Cerebellar nuclear complex (tissue), 1 donor: ENCODE results near the gene POFUT1.

Source experiments
- DNase-seq, 2 experiments: peaks; one replicate each; lab custom pipeline; 2025; lab: John Stamatoyannopoulos, UW

Gene POFUT1

DNA sequence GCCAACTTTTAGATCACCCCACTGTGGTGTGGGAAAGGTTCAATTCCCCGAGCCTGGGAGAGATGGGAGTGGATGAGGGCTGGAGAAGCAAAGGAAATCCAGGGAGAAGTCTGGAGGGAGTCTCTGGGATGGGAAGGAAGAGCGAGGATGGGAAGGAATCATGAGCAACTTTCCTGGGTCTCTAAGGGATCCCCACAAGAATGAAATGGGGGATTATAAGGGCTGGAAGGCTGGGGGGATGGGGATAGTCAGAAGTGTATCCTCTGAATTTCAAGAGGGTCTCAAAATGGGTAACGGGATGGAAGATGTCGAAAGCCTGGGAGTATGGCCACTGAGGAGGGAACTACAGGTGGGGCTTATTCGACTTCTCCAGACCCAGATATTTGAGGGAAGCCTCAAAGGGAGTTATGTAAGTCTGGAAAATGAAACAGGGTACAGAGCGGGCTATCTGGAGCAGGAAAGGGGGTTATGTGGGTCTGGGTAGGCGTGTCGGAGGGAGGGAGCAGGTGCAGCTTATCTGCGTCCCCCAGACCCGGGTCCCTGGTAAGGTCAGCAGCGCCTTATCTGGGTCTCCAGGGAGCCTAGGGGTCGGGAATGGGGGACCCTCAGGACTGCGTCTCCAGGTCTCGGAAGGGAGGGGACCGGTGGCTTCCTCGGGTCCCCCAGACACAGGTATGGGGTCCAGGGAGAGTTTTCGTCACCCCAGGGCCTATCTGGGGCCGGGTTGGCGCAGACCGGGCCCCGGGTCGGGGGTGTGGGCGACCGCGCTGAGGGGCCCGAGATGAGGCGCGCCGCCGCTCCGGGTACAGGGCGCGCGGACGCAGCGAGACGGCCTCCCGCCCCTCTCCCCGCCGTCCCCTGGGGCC, 687 bp upstream of the POFUT1 start:
- no peak for DNase-seq

DNA sequence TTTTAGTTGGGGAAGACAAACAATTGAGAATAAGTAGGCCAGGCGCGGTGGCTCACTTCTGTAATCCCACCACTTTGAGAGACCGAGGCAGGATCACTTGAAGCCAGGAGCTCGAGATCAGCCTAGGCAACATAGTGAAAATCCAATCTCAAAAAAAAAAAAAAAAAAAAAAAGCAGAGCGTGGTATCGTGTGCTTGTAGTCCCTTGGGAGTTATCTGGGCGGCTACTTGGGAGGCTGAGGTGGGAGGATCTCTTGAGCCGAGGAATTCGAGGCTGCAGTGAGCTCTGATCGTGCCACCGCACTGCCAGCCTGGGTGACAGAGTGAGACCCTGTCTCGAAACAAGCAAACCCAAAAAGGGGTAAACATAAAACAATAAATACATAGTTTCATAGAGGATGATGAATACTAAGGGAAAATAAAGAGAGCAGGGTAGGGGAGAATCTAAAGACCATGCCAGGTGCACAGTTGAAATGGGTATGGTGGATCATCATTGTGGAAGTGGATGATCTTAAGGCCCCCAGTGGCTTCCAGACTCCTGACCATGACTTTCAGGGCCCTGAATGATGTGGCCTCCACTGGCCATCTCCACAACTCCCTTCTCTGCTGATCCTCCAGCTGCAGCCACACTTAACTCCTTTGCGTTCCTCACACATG, 947 bp downstream of the POFUT1 start:
- DNase-seq: no peak

DNA sequence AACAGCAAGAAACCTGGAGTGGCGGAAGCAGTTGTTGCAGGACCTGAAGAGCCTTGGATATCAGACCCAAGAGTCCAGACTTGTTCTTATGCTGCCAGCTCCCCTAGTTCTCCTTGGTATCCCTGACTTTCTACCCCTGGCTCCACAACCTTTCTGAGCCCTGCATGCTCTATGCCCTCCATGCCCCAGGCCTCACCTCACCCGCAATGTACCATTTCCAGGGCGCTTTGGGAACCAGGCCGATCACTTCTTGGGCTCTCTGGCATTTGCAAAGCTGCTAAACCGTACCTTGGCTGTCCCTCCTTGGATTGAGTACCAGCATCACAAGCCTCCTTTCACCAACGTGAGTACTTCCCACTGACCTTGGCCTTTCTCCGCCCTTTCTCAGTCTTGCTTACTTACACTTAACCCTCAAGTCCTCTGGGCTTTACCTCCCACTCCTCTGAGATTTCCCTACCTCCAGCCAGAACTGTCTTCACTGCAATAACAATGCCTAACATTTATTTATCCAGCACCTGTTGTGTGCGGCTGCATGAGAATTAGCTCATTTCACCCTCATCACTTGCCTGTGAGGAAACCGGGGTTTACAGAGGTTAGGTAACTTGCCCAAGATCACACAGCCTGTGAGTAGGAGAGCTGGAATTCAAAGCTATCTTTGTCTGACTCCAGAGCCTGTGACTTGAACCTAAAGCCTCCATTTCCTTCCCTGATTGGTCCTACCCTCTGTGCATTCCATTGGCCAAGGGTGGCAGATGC, 2.3 kb downstream of the POFUT1 start:
- DNase-seq: no peak

DNA sequence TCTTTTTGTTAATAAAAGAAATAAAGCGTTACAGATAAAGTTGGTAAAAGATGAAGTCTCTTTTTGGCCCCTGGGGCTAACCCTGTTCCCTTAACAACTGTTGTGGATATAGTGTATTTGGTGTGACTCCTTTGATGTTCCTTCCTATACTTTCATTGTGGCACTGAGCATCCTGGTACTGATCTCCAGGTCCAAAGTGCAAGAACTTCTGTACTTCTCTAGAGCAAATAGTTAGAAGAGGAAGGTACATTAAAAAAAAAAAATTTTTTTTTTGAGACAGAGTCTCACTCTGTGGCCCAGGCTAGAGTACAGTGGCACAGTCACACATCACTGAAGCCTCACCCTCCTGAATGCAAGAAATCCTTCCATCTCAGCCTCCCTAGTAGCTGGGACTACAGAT, 6.2 kb downstream of the POFUT1 start:
- no peak for DNase-seq

DNA sequence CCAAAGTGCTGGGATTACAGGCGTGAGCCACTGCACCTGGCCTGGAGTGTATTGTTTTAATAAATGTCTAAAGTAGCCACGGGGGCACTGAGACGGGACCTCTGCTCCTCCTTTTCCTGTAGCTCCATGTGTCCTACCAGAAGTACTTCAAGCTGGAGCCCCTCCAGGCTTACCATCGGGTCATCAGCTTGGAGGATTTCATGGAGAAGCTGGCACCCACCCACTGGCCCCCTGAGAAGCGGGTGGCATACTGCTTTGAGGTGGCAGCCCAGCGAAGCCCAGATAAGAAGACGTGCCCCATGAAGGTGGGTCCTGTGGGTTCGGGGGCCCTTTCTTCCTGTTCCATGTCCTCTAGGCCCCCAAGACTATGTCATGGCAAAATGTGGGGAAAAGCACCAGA, 7.5 kb downstream of the POFUT1 start:
- DNase-seq: no peak

DNA sequence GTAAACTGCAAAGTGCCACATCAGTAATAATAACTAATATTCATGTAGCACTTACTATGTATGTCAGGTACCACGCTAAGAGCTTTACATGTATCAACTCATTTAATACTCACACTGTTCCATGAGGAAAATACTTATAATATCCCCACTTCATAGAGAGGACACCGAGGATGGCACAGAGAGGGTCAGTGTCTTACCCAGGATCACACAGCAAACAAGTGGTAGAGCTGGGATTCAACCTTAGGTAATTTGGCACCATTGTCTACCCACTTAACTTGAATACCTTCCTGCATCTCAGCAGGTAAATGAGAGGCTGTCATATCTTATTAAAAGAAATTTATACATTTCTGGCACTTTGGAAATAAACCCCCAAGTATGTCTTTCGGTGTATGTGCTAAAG, 8.0 kb downstream of the POFUT1 start:
- no peak for DNase-seq

DNA sequence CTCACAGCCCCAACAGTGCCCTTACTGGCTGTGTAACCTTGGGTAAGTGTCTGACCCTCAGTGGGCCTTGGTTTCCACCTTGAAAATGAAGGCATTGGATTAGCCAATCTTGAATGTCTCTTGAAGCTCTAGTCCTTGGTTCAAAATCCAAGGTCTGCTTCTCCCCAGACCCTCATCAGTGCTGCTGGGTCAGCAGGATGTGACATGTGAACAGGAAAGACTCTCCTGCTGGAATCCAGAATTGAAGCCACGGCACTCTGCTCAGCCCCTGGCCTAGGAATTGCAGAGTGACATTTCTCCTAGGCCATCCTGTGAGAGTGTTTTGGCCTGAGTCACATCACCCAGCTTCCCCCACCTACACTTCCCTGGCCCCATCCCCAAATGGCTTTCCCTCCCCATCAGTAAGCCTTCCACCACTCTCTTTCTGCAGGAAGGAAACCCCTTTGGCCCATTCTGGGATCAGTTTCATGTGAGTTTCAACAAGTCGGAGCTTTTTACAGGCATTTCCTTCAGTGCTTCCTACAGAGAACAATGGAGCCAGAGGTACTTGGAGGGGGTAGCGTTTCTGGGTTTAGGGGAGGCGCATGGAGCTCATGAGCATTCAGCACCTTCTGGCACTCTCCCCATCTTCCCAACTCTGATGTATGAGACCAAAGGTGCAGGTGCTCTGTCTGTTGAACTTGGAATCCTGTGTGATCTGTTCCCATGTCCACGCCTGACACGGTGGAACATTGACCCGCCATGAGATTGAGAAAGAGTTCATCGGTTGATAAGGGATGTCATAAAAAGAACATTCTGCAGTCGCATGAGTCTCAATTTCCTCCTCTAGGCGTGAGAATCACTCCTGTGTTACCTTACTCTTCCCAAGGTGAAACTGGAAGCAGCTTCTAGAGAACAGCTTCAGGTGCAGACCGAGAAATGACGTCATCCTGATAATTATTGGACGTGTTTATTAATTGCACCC, 8.8 kb downstream of the POFUT1 start:
- no peak for DNase-seq

DNA sequence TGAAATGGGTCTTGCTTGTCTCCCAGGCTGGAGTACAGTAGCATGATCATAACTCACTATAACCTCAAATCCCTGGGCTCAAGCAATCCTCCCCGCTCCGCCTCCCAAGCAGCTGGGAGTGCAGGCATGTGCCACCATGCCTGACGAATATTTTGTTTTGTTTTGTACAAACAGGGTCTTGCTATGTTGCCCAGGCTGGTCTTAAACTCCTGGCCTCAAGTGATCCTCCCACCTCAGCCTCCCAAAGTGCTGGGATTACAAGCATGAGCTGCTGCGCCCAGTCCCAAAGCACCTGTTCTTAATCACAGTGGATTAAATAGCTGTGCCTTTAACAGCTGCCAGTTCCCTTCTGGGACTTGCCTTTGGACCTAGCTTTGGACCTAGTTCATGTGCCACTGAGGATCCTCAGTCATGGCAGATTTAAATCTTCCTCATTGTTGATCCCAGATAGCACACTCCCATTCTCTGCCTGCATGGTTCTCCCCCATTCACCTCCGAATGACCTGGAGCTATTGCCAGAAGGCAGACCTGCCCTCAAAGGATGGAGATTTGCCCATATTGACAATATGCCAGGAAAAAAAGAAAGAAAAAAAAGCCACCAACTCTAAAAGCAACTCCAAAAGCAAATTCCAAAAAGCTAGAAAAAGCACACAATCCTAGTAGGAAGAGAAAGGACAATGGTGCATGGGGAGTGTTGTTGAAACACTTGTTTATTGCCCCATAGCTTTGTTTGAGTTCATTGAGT, 10.6 kb downstream of the POFUT1 start:
- DNase-seq: no peak

DNA sequence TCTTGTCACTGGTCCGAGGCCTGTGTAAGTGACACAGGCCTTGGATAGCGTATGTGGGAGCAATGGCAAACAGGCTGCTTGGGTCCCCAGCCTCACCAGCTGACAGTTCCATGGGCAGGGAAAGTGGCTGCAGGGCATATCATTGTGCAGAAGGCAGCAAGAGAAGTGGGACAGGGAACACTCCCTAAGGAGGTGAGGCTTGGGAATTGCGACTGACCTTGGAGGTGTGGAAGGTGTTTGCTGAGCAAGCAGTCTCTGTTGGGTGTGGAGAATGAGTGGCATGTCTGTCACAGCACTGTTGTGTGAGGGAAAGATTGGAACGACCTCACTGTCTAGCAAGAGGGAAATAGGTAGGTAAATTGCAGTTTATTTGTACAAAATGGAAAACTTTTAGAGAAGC, 16.8 kb downstream of the POFUT1 start:
- no peak for DNase-seq

DNA sequence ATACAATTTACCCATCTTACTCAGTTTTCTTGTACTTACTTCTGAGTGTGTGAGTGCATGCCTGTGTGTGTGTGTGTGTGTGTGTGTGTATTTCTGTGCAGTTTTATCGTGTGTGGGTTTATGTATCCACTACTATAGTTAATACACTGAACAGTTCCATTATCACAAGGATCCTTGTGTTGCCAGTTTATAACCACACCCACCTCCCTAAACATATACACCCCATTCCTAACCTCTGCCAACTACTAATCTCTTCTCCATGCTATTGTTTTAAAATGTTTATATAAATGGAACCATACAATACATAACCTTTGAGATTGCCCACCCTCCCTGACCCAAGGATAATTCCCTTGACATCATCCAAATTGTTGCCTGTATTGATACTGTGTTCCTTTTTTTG, 18.7 kb downstream of the POFUT1 start:
- no peak for DNase-seq

DNA sequence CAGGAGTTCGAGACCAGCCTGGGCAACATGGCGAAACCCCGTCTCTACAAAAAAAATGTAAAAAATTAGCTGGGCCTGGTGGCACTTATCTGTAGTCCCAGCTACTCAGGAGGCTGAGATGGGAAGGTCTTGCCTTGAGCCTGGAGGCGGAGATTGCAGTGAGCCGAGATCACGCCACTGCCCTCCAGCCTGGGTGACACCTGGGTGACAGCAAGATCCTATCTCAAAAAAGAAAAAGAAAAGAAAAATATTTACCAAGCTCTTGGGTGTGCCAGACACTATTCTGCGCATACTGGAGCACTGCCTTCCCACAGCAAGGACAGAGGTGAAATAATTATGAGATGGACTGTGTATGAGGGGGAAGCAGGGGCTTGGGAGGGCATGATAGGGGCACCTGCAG, 19.6 kb downstream of the POFUT1 start:
- DNase-seq: no peak

DNA sequence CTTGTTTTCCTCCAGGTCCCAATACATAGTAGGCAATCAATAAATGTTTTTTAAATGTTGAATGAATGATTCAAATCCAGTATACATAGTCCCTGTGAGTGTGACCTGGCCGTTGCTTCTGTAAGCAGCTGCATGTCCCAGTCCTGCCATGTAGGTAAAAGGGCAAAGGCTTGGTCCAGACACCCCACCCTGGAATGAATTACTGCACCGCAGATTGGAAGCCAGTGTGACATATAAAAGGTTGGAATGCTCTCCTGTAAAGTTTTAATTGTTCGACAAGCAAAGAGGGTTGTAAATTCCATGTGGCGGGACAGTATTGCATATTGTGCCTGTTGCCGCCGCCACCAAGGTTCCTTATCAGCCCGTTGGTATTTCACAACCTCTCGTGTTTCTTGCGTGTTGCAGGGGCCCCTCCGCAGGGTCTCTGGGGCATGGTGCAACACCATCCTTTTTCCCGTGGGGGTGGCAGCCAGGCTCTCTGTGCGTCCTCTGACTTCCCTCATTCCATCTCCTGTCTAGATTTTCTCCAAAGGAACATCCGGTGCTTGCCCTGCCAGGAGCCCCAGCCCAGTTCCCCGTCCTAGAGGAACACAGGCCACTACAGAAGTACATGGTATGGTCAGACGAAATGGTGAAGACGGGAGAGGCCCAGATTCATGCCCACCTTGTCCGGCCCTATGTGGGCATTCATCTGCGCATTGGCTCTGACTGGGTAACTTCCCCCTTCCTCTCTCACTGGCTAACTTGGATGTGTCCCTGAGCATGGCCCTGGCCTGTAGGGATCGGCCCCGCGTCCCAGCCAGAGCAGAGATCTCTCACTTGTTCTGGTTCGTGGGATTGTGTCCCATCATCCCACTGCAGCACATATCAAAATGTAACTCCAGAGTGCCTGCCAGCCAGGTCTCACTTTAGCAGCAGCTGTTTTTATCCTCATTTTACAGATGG, 20.3 kb downstream of the POFUT1 start:
- DNase-seq: no peak

DNA sequence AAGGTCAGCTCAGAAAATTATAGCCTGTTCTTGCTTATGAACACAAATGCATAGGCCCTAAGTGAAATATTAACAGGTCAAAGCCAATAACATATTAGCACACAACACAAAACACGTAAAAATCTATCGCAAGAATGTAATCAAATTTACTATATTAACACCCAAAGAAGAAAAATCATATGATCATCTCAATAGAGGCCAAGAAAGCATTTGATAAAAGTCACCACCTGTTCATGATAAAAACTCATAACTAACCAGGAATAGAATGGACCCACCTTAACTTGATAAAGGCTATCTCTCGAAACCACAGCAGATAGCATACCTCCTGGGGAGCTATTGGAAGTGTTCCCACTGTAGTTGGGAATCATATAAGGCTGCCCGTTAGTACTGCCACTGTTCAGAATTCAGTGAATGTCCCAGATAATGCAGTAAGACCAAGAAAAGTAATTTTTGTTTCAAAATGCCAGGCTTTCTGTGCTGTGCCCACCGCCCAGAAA, 21.6 kb downstream of the POFUT1 start:
- no peak for DNase-seq

DNA sequence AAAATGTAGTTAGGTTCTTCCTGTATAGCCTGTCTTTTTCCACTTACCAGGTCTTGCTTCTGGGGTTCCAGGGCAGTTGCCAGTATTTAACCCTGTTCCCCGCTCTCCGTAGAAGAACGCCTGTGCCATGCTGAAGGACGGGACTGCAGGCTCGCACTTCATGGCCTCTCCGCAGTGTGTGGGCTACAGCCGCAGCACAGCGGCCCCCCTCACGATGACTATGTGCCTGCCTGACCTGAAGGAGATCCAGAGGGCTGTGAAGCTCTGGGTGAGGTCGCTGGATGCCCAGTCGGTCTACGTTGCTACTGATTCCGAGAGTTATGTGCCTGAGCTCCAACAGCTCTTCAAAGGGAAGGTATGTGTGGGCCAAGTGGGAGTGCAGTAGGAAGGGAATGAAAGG, 23.0 kb downstream of the POFUT1 start:
- no peak for DNase-seq

DNA sequence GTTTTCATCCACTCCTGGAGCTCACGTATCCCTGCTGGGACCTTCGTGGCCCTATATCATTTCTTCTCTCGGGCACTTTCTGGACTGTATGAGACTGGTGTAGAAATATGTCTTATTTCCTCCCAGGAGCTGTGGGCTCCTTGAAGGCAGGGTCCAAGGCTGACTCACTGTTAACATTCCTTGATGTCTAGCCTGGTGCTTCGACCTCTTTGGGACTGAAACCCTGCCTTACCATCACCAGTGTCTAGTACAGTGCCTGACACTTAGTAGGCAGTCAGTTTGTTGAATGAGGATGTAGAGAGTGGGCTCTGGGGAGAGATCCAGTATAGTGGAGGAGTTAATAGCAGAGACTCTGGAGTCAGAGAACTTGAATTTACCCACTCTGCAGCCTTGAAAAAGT, 23.6 kb downstream of the POFUT1 start:
- DNase-seq: no peak

DNA sequence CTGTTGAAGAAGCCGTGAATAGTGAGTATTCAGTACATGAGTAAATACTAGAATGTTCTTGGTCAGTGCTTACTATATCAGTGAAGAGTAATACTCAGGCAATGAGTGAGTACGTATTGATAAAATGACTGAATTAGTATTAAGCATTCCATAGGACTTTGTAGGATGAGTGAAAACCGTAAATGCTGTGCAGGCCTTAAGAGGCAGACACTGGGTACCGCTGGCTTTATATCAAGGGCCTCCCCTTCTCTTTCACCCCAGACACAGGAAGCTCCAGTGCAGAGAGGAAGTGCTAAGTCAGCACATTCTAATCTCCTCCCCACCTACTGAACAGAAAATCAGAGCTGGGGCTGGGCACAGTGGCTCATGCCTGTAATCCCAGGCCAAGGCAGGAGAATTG, 24.2 kb downstream of the POFUT1 start:
- no peak for DNase-seq

DNA sequence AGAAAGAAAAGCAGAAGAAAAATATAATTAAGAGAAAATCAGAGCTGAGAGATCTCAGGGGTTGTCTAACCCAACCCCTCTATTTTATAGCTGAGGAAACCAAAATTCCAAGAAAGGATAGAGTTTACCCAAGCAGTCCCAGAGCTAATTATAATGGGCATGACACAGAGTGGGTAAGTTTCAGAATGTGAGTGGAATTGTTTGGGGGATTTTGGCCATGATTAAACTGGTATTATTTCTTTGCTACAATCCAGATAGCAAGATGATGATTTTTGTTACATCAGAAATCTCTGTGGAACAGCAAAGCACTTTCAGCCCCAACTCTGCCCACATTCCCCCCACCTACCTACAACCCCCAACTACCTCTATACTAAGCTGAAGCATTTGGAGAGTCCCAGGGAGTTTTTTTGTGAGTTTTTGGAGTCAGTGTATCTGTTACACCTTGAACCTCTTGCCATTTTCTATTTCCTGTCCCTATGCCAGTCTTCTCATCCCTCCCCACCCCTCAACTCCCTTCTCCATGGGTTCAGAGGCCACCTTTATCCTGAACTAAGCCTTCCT, 24.7 kb downstream of the POFUT1 start:
- DNase-seq: no peak

DNA sequence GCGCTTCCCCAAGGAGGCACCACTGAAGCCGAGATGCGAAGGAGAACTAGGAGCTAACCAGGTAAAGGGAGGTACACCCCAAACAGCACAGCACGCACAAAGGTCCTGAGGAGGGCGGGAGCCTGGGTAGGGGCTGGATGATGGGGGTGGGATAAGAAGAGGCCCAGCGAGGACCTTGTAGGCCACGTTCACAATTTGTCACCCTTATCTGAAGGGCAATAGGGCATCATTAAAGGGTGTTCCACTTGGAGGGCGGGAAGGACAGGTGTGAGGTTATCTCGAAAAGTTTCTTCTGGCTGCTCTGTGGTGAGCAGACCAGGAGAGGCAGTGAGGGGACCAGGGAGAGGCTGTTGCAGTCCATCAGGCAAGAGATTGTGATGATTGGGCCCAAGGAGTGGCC, 25.6 kb downstream of the POFUT1 start:
- DNase-seq: no peak

DNA sequence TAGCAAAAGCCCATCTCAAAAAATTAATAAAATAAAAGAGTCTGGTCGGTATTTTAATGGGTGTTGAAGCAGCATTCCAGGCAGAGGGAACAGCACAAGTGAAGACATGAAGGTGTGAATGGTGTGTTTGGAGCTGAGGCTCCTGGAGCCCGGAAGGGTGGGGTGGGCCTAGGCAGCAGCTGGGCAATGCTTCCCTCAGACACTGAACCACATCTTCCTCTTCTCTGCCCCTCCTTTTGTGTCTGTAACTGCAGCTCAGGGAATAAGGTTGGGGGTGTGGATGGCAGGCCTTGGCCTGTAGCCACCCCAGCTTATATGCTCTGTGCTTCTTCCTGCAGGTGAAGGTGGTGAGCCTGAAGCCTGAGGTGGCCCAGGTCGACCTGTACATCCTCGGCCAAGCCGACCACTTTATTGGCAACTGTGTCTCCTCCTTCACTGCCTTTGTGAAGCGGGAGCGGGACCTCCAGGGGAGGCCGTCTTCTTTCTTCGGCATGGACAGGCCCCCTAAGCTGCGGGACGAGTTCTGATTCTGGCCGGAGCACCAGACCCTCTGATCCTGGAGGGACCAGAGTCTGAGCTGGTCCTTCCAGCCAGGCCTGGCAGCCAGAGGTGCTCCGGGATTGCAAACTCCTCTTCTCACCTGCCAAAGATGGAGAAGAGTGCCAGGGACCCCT, 26.6 kb downstream of the POFUT1 start:
- no peak for DNase-seq
